ENCODE results near the gene GNAT2.

Gene GNAT2

GRCh38 chr1:109609881-109610280 is 9.5 kb downstream of the GNAT2 start:
- DNase-seq (ENCODE audit: low read depth): no peak

GRCh38 chr1:109605381-109605780 is 14.0 kb downstream of the GNAT2 start:
- DNase-seq (ENCODE audit: low read depth): no peak

GRCh38 chr1:109603229-109603628 is 16.2 kb downstream of the GNAT2 start:
- no peak for DNase-seq (ENCODE audit: low read depth)

- no peak for DNase-seq (ENCODE audit: low read depth)
These were observed 20.8 kb downstream of the GNAT2 start for GRCh38 chr1:109598655-109599054.

GRCh38 chr1:109598156-109598555 is 21.3 kb downstream of the GNAT2 start:
- DNase-seq (ENCODE audit: low read depth): no peak

GRCh38 chr1:109595531-109595930 is 23.9 kb downstream of the GNAT2 start:
- DNase-seq (ENCODE audit: low read depth): no peak

- no peak for DNase-seq (ENCODE audit: low read depth)
These were observed 26.5 kb downstream of the GNAT2 start for GRCh38 chr1:109592916-109593315.

- no peak for DNase-seq (ENCODE audit: low read depth)
These were observed 29.7 kb downstream of the GNAT2 start for GRCh38 chr1:109589679-109590078.

- no peak for DNase-seq (ENCODE audit: low read depth)
These were observed 30.2 kb downstream of the GNAT2 start for GRCh38 chr1:109589177-109589576.

GRCh38 chr1:109586055-109586454 is 33.4 kb downstream of the GNAT2 start:
- no peak for DNase-seq (ENCODE audit: low read depth)

- DNase-seq (ENCODE audit: low read depth): no peak
These were observed 34.6 kb downstream of the GNAT2 start for GRCh38 chr1:109584766-109585165.

GRCh38 chr1:109582021-109582420 is 37.4 kb downstream of the GNAT2 start:
- DNase-seq (ENCODE audit: low read depth): no peak

GRCh38 chr1:109579491-109579890 is 39.9 kb downstream of the GNAT2 start:
- no peak for DNase-seq (ENCODE audit: low read depth)

GRCh38 chr1:109578947-109579443 is 40.4 kb downstream of the GNAT2 start:
- no peak for DNase-seq (ENCODE audit: low read depth)

- no peak for DNase-seq (ENCODE audit: low read depth)
These were observed 45.6 kb downstream of the GNAT2 start for GRCh38 chr1:109573785-109574184.

GRCh38 chr1:109570414-109570813 is 49.0 kb downstream of the GNAT2 start:
- no peak for DNase-seq (ENCODE audit: low read depth)

- no peak for DNase-seq (ENCODE audit: low read depth)
These were observed 50.1 kb downstream of the GNAT2 start for GRCh38 chr1:109569323-109569722.

GRCh38 chr1:109567877-109568672 is 51.3 kb downstream of the GNAT2 start:
- DNase-seq (ENCODE audit: low read depth): no peak

- no peak for DNase-seq (ENCODE audit: low read depth)
These were observed 52.4 kb downstream of the GNAT2 start for GRCh38 chr1:109566982-109567381.

- no peak for DNase-seq (ENCODE audit: low read depth)
These were observed 54.2 kb downstream of the GNAT2 start for GRCh38 chr1:109565241-109565640.

GRCh38 chr1:109564194-109564878 is 55.1 kb downstream of the GNAT2 start:
- no peak for DNase-seq (ENCODE audit: low read depth)

GRCh38 chr1:109559995-109560394 is 59.4 kb downstream of the GNAT2 start:
- DNase-seq (ENCODE audit: low read depth): no peak

GRCh38 chr1:109557520-109557919 is 61.9 kb downstream of the GNAT2 start:
- no peak for DNase-seq (ENCODE audit: low read depth)

All from stimulated activated CD8-positive, alpha-beta memory T cell treated with anti-CD3 and anti-CD28 coated beads, Interleukin-12 subunit alpha, Interleukin-12 subunit beta, amount 100 ng/mL, for 4 hours (primary cell).